Measurements from ENCODE around the gene SUPT7L.
"Not testable (repeated sequence)": the region's sequence is repeated elsewhere in the genome, so short reads cannot be mapped to it uniquely, and the experiment has no call there.

DNA sequence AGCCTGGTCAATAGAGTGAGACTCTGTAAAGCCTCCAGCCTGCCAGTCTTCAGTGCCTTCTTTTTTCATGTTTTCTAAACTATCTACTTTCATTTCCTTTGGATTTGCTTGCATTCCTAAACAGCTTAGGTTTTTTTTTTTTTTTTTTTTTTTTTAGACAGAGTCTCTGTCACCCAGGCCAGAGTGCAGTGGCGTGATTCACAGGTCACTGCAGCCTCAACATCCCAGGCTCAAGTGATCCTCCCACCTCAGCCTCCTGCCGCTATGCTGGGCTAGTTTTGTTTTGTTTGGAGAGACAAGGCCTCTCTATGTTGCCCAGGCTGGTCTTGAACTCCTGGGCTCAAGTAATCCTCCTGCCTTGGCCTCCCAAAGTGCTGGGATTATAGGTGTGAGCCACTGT, 33.2 kb downstream of the SUPT7L start:
- TF ChIP-seq ZNF549, ATF1 (CRISPR knock-in tag; IDR thresholded peaks at IDR 0.05): not testable (repeated sequence)
